IPS-18c (cell line): ENCODE data around the gene FAM53B.

Experiments used
- H3K4me3 ChIP-seq: 2 replicates; pipeline ENCODE4 v1.7.0; 2013; ENCODE audit warnings: low read depth, mild to moderate bottlenecking, low read length, moderate library complexity; ENCODE audit not compliant: insufficient read depth
- H3K9me3 ChIP-seq: one replicate; pipeline ENCODE4 v1.6.1; 2013; ENCODE audit warnings: mild to moderate bottlenecking, low read length, moderate library complexity; ENCODE audit not compliant: control insufficient read depth, insufficient read depth

The FAM53B gene

GRCh38 chr10:124625831-124626238 is 118.3 kb downstream of the FAM53B start:
- no peaks in the 10 kb centered on the region for H3K9me3 ChIP-seq

DNA sequence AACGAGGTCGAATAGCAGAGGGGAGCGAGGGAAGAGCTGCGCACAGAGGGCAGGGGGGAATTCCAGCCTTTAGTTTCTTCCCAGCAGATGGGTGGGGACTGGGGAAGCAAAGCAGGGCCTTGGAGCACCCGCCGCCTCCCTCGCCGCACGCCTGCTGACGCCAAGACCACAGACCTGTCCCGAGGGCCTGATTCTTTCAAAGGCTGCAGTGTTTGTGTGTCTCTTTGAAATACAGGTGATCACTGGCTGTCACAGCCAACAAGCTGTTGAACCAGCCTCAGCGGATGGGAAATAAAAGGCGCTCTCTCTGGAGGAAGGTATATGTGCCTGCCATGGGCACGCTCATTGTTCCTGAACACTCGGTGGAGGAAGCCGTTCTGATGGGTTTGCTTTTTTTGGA is 119.3 kb downstream of the FAM53B start:
- no peak overlapping the region for H3K4me3 ChIP-seq
- H3K9me3 ChIP-seq = no peaks in the 10 kb centered on the region

More at GRCh38 chr10:124625831-124626238, 118.3 kb downstream of the FAM53B start:
- H3K4me3 ChIP-seq = no peak overlapping the region

DNA sequence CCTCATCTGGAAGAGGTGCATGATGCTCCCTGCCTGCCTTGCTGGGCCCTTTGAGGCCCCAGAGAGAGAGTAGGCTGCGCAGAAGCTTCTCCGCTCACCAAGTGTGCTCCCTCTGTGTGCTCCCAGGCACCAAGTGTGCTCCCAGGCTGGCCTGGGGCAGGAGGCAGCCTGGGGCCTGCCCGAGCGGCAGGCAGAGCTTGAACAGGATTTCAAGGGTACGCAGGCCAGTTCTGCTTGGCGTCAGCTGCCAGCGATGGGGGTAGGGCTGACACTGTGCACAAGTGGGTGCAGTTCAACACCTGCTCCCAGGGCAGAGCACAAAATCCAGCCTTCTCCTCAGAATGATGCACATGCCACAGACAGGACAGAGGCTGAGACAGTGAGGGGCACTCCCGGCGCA is 119.7 kb downstream of the FAM53B start:
- no peak overlapping the region for H3K4me3 ChIP-seq

GRCh38 chr10:124624006-124624405 is 120.2 kb downstream of the FAM53B start:
- no peaks in the 10 kb centered on the region for H3K9me3 ChIP-seq
- no peak overlapping the region for H3K4me3 ChIP-seq

More for the DNA sequence above, 119.7 kb downstream of the FAM53B start:
- H3K9me3 ChIP-seq = no peaks in the 10 kb centered on the region

GRCh38 chr10:124622866-124623536 is 121.2 kb downstream of the FAM53B start:
- Histone ChIP-seq H3K9me3 (no peaks in the 10 kb centered on the region), H3K4me3 (no peak overlapping the region)

GRCh38 chr10:124622158-124622557 is 122.0 kb downstream of the FAM53B start:
- H3K9me3 ChIP-seq = peaks cover 2% of the 10 kb centered on the region
- H3K4me3 ChIP-seq = no peak overlapping the region

GRCh38 chr10:124621637-124622036 is 122.5 kb downstream of the FAM53B start:
- H3K4me3 ChIP-seq = no peak overlapping the region
- peaks cover 2% of the 10 kb centered on the region for H3K9me3 ChIP-seq

DNA sequence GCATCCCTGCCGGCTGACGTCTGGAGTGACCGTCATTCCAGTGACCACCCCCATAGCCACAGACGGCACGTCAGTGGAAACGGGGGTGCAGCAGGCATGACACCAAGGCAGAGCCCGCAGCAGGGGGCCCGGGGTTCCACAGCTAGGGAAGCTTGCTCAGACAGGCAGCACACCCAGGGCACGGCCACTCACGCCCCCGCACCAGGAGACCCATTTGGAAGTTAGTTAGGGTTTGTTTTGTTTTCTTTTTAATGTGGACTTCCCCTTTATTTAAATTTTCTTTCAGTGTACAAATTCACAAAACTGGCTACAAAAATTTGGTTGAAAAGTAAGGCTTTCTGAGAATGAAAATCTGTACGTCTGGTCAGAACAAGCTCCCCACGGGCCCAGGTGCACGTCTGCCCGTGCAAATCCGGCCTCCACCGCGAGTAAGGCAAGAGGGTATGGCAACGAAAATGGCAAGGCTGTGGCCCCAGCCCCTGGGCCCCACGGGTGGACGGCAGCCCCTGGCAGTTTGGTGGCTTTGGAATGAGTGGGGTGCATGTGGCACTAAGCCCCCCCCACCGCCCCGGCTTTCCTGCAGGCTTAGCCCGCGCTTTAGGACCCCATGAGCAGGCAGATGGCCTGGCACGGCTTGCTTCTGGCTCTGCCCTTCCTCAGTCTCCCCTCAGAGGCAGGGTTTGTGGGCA is 124.2 kb downstream of the FAM53B start:
- Histone ChIP-seq H3K9me3 (peaks cover 2% of the 10 kb centered on the region), H3K4me3 (no peak overlapping the region)

DNA sequence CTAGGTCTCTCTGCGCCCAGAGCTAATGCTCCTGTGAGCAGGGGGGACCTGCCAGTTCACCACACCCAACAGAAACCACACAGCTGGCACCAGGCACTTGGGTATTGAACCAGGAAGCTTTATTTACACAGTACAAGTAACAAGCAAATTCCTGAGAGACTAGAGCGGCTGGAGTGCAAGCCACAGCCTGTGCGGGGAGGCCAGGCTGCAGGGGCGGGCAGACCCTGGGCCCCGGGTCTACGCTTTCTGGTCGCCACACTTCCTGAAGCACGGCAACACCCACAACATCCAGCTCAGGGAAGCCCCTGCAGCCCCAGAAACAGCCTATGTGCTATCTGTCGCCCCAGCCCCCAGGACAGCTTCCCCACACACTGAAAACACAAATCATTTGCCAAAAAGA is 125.0 kb downstream of the FAM53B start:
- Histone ChIP-seq H3K4me3 (no peak overlapping the region), H3K9me3 (peaks cover 2% of the 10 kb centered on the region)

DNA sequence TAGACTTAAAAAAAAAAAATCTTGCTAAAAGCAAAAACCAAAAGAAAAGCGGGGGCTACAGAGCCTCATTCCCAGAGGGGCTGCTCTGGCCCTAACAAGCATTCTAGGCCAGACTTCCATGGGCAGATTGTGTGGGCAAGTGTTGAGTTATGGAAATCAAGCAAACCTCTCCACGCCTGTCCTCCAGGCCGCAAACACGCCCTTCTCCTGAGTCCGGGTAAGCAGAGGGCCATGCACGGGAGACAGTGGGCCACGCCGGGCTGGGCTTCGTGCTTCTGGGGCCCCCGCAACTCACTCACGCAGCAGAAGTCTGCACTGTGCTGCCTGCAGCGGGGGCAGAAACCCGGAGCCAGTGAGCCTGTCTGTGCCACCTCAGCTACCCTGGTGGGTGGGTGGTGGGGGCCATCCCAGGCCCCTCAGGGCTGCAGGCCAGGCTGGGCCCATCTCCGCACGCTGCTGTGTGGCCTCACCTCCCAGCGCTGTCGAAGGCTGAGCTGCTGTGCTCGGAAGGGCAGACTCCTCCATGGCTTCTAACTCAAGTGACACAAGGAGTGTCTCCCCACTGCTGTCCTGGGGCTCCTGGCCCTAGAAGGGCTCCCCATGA is 125.6 kb downstream of the FAM53B start:
- peaks cover 2% of the 10 kb centered on the region for H3K9me3 ChIP-seq
- no peak overlapping the region for H3K4me3 ChIP-seq

DNA sequence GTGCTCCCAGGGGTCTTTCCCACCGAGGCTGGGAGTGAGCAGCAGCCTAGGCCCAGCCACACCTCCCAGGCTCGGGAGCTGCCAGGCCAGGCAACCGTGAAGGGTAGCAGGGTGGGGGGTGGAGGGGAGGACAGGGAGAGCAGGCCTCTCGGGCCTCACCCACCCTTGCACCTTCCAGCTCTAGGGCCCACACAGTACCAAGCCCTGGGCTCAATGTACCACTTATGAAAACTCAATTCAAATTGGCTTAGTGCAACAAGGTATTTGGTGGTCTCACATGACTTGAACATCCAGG is 127.4 kb downstream of the FAM53B start:
- H3K9me3 ChIP-seq = peaks cover 2% of the 10 kb centered on the region
- H3K4me3 ChIP-seq = no peak overlapping the region

DNA sequence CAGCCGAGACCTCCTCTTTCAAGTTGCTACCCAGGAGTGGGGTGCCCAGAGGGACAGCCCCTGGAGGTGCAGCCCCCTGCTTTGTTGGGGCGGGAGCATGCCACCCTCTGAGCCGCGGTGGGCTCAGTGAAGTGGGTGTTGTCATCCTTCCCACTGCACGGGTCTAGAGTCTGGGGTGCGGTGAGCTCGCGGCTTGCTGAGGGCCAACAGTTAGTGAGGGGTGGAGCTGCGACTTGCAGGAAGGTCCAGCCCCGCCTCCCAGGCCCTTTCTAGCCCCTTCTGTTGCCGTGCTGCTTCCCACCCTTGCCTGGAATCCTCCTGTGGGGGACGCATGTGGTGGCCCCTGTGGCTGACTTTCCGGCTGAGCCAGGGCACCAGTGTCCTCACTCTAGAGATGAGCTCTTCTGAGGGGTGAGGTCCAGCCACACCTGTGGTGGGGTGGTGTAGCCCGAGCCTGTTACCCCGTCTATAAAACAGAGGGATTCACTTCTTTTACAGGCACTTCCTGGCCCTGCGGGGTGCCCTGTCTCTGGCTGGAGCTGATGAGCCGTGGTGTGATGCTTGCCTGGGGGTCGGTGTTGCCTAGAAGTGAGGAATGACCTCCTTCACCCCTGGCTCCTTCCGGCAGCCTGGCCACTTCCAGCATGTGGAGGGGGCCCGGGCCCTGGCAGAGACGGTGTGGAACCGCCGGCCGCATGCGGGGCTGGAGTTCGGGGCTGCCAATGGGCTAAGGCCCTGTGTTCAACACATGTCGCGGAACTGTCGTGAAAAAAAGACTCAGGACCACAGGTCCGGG is 127.9 kb downstream of the FAM53B start:
- peaks cover 2% of the 10 kb centered on the region for H3K9me3 ChIP-seq
- no peak overlapping the region for H3K4me3 ChIP-seq

GRCh38 chr10:124615259-124615658 is 128.9 kb downstream of the FAM53B start:
- Histone ChIP-seq H3K4me3 (no peak overlapping the region), H3K9me3 (peaks cover 2% of the 10 kb centered on the region)

DNA sequence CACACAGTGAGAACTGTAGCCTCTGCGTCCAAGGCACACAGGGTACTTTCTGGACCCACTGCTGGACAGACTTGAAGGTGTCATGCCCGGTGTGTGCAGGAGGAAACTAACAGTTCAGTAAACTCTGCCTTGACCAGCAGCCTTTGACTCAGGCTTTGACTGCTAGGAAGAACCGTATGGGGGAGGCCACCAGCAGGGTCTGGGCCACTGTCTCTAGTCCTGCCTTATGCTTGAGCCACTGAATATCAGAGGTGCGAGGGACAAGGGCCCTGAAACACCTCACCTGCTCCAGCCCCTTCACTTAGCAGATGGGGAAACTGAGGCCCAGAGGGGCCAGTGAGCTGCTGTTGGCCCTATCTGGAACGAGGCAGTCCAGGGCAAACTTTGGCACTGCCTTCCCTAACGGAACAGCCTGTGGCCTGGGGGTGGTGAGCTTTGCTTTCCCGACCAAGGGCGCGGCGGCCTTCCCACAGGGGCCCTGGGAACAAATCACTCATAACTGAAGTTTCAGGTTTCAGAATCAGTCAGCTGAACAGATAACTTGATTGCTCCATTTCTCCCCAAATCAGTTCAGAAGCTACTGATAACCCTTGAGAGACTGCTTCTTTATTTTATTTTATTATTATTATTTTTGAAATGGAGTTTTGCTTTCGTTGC is 130.0 kb downstream of the FAM53B start:
- Histone ChIP-seq H3K4me3 (no peak overlapping the region), H3K9me3 (peaks cover 2% of the 10 kb centered on the region)

DNA sequence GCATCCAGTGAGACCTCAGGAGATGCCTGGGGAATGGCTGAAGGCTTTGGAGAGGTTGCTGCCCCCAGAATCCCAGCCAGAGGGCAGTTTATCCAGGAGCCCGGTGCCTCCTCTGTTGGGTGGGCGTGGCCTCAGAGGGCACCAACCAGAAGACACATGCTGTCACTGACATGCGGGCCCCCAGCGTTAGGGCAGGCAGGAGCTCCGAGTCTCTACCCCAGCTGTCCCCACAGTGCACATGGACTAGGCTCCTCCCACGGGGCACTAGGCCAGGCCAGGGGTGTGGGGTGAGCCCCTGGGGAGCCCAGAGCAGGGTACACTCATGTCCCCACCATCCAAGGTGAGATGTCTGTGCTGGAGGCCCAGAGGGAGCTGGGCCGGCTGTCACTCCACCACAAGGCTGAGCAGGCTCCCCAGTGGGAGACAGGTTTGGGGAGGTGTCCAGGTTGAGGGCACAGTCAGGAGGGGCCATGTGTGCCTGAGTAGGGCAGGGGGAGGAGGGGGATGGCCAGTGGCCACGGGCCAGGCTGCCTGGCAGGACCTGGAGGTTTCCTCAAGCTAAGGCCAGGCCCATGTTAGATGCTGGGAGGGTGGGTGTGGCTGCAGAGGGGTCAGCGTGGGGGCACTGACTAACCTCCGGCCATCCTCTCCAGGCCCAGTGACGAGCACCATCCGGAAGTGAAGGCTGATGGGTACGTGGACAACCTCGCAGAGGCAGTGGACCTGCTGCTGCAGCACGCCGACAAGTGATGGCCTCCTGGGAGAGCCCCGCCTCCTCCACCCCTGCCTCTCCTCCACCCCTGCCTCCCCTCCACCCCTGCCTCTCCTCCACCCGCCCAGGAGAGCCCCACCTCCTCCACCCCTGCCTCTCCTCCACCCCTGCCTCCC is 131.3 kb downstream of the FAM53B start:
- Histone ChIP-seq H3K9me3 (peaks cover 2% of the 10 kb centered on the region), H3K4me3 (no peak overlapping the region)

DNA sequence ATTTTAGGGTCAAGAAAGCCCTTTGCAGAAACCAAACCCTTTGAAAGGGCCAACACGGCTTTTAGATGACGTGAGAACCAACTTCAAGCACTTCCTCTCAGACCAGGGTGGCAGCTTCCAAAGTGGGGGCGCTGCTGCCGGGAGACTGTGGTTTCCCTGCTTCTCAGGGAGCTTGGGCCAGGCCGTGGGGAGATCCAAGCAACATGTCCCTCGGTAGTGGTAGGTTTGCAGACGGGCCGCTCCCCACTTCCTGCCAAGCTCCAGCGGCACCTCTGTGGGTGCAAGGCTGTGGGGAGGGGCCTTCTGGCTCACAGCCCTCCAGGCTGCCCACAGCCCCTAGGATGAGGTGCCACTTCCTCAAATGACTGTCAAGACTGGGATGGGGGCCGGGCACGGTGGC is 132.4 kb downstream of the FAM53B start:
- Histone ChIP-seq H3K9me3 (no peaks in the 10 kb centered on the region), H3K4me3 (no peak overlapping the region)
